GM12878 (cell line): ENCODE data around the gene SAPCD2. TPM values are rescaled to one million over a fixed set of nuclear protein-coding genes. Genes with fewer than 3 reads are reported as not detected.

Experiments used
- ATAC-seq: fragments of 200-7000 bp; cut with Tn5 transposase; 3 replicates; pipeline ENCODE4 v1.9.1; 2020; ENCODE audit warnings: mild to moderate bottlenecking, moderate library complexity
- BruUV-seq: library from RNA; stranded (reverse); fragments of 400-500 nt; replicated peaks from 2 replicates; lab custom pipeline; 2021; lab: Mats Ljungman, UMichigan
- CTCF ChIA-PET: fragments of 300-600 bp; sonication (Branson Sonifier 250); formaldehyde crosslinking; extraction: SDS; loops from one replicate; lab custom pipeline; 2021; ENCODE audit warnings: inconsistent platforms; lab: Yijun Ruan, JAX
- POLR2A ChIA-PET: fragments of 350-600 bp; formaldehyde crosslinking; extraction: SDS; loops from one replicate; lab custom pipeline; 2021; ENCODE audit warnings: inconsistent platforms; lab: Charles Lee
- RAD21 ChIA-PET: fragments of 300-600 bp; sonication (Branson Sonifier 250); formaldehyde crosslinking; loops from one replicate; lab custom pipeline; 2023; ENCODE audit warnings: antibody characterized with exemption; ENCODE audit not compliant: unreplicated experiment; lab: Charles Lee
- SMC1A ChIA-PET: fragments of 300-600 bp; sonication (Branson Sonifier 250); formaldehyde crosslinking; loops from one replicate; lab custom pipeline; 2023; ENCODE audit not compliant: unreplicated experiment, uncharacterized antibody; lab: Charles Lee
- DNase-seq: peaks from one replicate; pipeline ENCODE4 v3.0.0-alpha.2; 2011; ENCODE audit warnings: low read depth, low spot score
- FAIRE-seq: peaks from 3 replicates; lab custom pipeline; 2011; peaks lifted over from hg19 to GRCh38; lab: Jason Lieb, UNC
- H2AFZ ChIP-seq: 2 replicates; pipeline ENCODE4 v1.6.0; 2011; ENCODE audit warnings: low read depth, low read length, control low read depth; ENCODE audit not compliant: control insufficient read depth
- H3K27ac ChIP-seq: 2 replicates; pipeline ENCODE4 v1.5.1; 2011; ENCODE audit warnings: control low read depth; ENCODE audit not compliant: control insufficient read depth, insufficient read depth
- H3K27me3 ChIP-seq, 2 experiments: replicated peaks in 1 of 2; 2 replicates each; pipeline versions ENCODE4 v1.6.0 to v1.6.1; 2011; ENCODE audit warnings: low read length in 1 of 2; ENCODE audit not compliant: control insufficient read depth in 2 of 2, insufficient read depth in 2 of 2
- H3K36me3 ChIP-seq, 2 experiments: 2 replicates each; pipeline ENCODE4 v1.5.1; 2011; ENCODE audit warnings: low read length in 1 of 2; ENCODE audit not compliant: control insufficient read depth in 2 of 2, insufficient read depth in 2 of 2
- H3K4me1 ChIP-seq: 2 replicates; pipeline ENCODE4 v1.6.1; 2011; ENCODE audit warnings: mild to moderate bottlenecking, low read length, moderate library complexity, mixed read lengths; ENCODE audit not compliant: control insufficient read depth, insufficient read depth
- H3K4me2 ChIP-seq: 2 replicates; pipeline ENCODE4 v1.6.0; 2011; ENCODE audit warnings: control low read depth; ENCODE audit not compliant: control insufficient read depth, insufficient read depth
- H3K4me3 ChIP-seq: fragments of 200-600 bp; sonication (generic); 2 replicates; pipeline ENCODE4 v1.5.1; 2016
- H3K79me2 ChIP-seq: 2 replicates; pipeline ENCODE4 v1.6.0; 2011; ENCODE audit warnings: low read length; ENCODE audit not compliant: control insufficient read depth, insufficient read depth
- H3K9ac ChIP-seq: 2 replicates; pipeline ENCODE4 v1.8.0; 2011; ENCODE audit warnings: low read length, control low read depth, mixed read lengths; ENCODE audit not compliant: control insufficient read depth, insufficient read depth
- H3K9me3 ChIP-seq: replicated peaks from 3 replicates; pipeline ENCODE4 v1.5.1; 2011; ENCODE audit warnings: mild to moderate bottlenecking, low read length; ENCODE audit not compliant: control insufficient read depth, insufficient read depth
- H4K20me1 ChIP-seq: 2 replicates; pipeline ENCODE4 v1.6.0; 2011; ENCODE audit not compliant: control insufficient read depth, insufficient read depth
- CHD1 ChIP-seq: IDR thresholded peaks from 2 replicates; pipeline ENCODE4 v1.6.1; 2012; ENCODE audit warnings: low read depth, low read length, improper control_type of control experiment
- KDM1A ChIP-seq: fragments of 200-600 bp; sonication (generic); IDR thresholded peaks from 2 replicates; pipeline ENCODE4 v1.6.1; 2016; ENCODE audit warnings: borderline replicate concordance
- STAT1 ChIP-seq: fragments of 450-650 bp; conservative IDR thresholded peaks from 2 replicates; pipeline ENCODE4 v1.6.1; 2014; ENCODE audit warnings: antibody characterized with exemption, mild to moderate bottlenecking
- WGBS: methylation state at CpG from one replicate; pipeline ENCODE4 v1.1.6; 2016; ENCODE audit warnings: low lambda C conversion rate; ENCODE audit not compliant: insufficient replicate concordance, insufficient coverage; ENCODE audit errors: missing lambda C conversion rate; 5-methylcytosine and 5-hydroxymethylcytosine counted together
- in situ Hi-C: fragments of 300-500 bp; cut with MboI; formaldehyde crosslinking; loops from 9 replicates; pipeline ENCODE4 v1.14.3; 2018; ENCODE audit warnings: mixed read lengths
- intact Hi-C: fragments of 100-400 bp; cut with micrococcal nuclease; formaldehyde crosslinking; loops from one replicate; pipeline ENCODE4 v1.14.2; 2022; ENCODE audit not compliant: unreplicated experiment
- polyA plus RNA-seq, 11 experiments: library from polyadenylated mRNA; depleted of rRNA in 4 of 11; unstranded in 6 of 11; stranded (reverse) in 5 of 11; fragments of >200 nt; fragmentation: Nextera tagmentation in 4 of 11; fragmentation: Illumina TruSeq in 1 of 11; extraction: Ambion mirVana in 4 of 11; extraction: Trizol in 1 of 11; gene quantifications; 1 replicate in 1 of 11; 2 replicates in 10 of 11; pipeline versions ENCODE4 v1.2.1 to v1.2.3, GENCODE V29; 2011 to 2016; ENCODE audit warnings: inconsistent platforms in 2 of 11, missing spikeins in 2 of 11, low read depth in 1 of 11
- total RNA-seq, 4 experiments: library from RNA; depleted of rRNA in 3 of 4; stranded (reverse); fragments of >200 nt in 3 of 4; fragmentation: Illumina TruSeq in 1 of 4; extraction: Trizol in 1 of 4; gene quantifications; 2 replicates each; pipeline versions ENCODE4 v1.2.1 to v1.2.3, GENCODE V29; 2013 to 2021
- TF ChIP-seq, protein P1 (sequence below): fragments of 450-650 bp; formaldehyde crosslinking; IDR thresholded peaks from 2 replicates; pipeline ENCODE4 v1.5.0; 2022; ENCODE audit warnings: mild to moderate bottlenecking, missing genetic modification characterization

Gene SAPCD2
- total and polyA plus RNA-seq, 10 of the 15 experiments (the other 5 are each of a cell fraction or from before 2014, with no cell fraction given) = 1.6 to 35.2 (median 7.2) TPM

GRCh38 chr9:137055385-137056364 is 14.7 kb downstream of the SAPCD2 start (continued):
- TF ChIP-seq, protein P1, sequence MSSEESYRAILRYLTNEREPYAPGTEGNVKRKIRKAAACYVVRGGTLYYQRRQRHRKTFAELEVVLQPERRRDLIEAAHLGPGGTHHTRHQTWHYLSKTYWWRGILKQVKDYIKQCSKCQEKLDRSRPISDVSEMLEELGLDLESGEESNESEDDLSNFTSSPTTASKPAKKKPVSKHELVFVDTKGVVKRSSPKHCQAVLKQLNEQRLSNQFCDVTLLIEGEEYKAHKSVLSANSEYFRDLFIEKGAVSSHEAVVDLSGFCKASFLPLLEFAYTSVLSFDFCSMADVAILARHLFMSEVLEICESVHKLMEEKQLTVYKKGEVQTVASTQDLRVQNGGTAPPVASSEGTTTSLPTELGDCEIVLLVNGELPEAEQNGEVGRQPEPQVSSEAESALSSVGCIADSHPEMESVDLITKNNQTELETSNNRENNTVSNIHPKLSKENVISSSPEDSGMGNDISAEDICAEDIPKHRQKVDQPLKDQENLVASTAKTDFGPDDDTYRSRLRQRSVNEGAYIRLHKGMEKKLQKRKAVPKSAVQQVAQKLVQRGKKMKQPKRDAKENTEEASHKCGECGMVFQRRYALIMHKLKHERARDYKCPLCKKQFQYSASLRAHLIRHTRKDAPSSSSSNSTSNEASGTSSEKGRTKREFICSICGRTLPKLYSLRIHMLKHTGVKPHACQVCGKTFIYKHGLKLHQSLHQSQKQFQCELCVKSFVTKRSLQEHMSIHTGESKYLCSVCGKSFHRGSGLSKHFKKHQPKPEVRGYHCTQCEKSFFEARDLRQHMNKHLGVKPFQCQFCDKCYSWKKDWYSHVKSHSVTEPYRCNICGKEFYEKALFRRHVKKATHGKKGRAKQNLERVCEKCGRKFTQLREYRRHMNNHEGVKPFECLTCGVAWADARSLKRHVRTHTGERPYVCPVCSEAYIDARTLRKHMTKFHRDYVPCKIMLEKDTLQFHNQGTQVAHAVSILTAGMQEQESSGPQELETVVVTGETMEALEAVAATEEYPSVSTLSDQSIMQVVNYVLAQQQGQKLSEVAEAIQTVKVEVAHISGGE (CRISPR knock-in tag) = no peak
- TF ChIP-seq KDM1A = no peak

GRCh38 chr9:137054932-137055384 is 15.4 kb downstream of the SAPCD2 start:
- FAIRE-seq = no peak
- H3K27ac ChIP-seq = no peak overlapping the region
- in situ Hi-C loops (no loop called here), intact Hi-C loops (no loop called here)
- ChIA-PET RAD21 (no interaction called here), CTCF (interaction anchor here (1.1 to 1.5 kb wide), 2 partner anchors 8 to 9 kb away, joined by 3 to 6 read pairs; no protein-coding TSS in a partner anchor), SMC1A (no interaction called here), POLR2A (no interaction called here)
- H3K9me3 ChIP-seq = no peaks in the 10 kb centered on the region
- no peak for ATAC-seq
- H3K27me3 ChIP-seq = peaks cover 6 to 13% of the 10 kb centered on the region in 2 experiments; a peak in 3 of 4 replicates
- TF ChIP-seq CHD1 (no peak), STAT1 (no peak)
- no peak overlapping the region for H3K9ac ChIP-seq
- H3K4me2 ChIP-seq = no peak overlapping the region
- no peak for DNase-seq
- H3K36me3 ChIP-seq = no peaks in the 10 kb centered on the region
- no peaks in the 10 kb centered on the region for H4K20me1 ChIP-seq
- H3K4me3 ChIP-seq = no peak overlapping the region
- H3K79me2 ChIP-seq = no peaks in the 10 kb centered on the region
- no peaks in the 10 kb centered on the region for H3K4me1 ChIP-seq
- 76% methylated on average over 17 of the region's 17 CpGs for WGBS
- no TSS peak for BruUV-seq
- H2AFZ ChIP-seq = no peak overlapping the region
